Stimulated activated memory B cell treated with anti-CD40 and anti-IgM and Interleukin-4, amounts not matched to agents 10 μg/mL and 1 μg/mL and 100 μg/mL, for 72 hours (primary cell): ENCODE data around the gene GAGE12J.
"Not testable (repeated sequence)": the region's sequence is repeated elsewhere in the genome, so short reads cannot be mapped to it uniquely, and the experiment has no call there.

Source experiments
- ATAC-seq: fragments of 150-1000 bp; cut with Tn5 transposase; 2 replicates; pipeline ENCODE4 v1.10.0; 2021
- H3K27ac Mint-ChIP-seq: one replicate; pipeline ENCODE4 v1.8.0; 2022; ENCODE audit warnings: mild to moderate bottlenecking, mixed read lengths
- H3K27me3 Mint-ChIP-seq: one replicate; pipeline ENCODE4 v1.8.0; 2022; ENCODE audit warnings: mixed read lengths
- H3K36me3 Mint-ChIP-seq: one replicate; pipeline ENCODE4 v1.8.0; 2022; ENCODE audit warnings: mixed read lengths
- H3K4me1 Mint-ChIP-seq: one replicate; pipeline ENCODE4 v1.8.0; 2022; ENCODE audit warnings: mixed read lengths
- H3K4me3 Mint-ChIP-seq: one replicate; pipeline ENCODE4 v1.8.0; 2022; ENCODE audit warnings: mild to moderate bottlenecking, moderate library complexity, mixed read lengths
- H3K9me3 Mint-ChIP-seq: one replicate; pipeline ENCODE4 v1.8.0; 2022; ENCODE audit warnings: mixed read lengths

Gene GAGE12J

GRCh38 chrX:49321737-49322136 lies at the start of gene GAGE12J:
TSS of gene GAGE12J (plus strand) at chrX:49322037. CDS start at chrX:49323194, 1,157 bp downstream.
- not testable (repeated sequence) for H3K27me3 Mint-ChIP-seq, ATAC-seq, H3K4me1 Mint-ChIP-seq, H3K27ac Mint-ChIP-seq, H3K36me3 Mint-ChIP-seq, H3K9me3 Mint-ChIP-seq, H3K4me3 Mint-ChIP-seq

GRCh38 chrX:49272421-49272820 lies 49.4 kb upstream of the GAGE12J start:
- H3K36me3 Mint-ChIP-seq = peaks cover 20% of the 10 kb centered on the region

GRCh38 chrX:49273181-49273727 lies 48.6 kb upstream of the GAGE12J start:
- H3K4me1 Mint-ChIP-seq = peaks cover 47% of the 10 kb centered on the region
- peaks cover 20% of the 10 kb centered on the region for H3K36me3 Mint-ChIP-seq
- H3K27ac Mint-ChIP-seq = peak overlapping the region; percentile 34
- H3K9me3 Mint-ChIP-seq = no peaks in the 10 kb centered on the region
- ATAC-seq = no peak
- no peak overlapping the region for H3K4me3 Mint-ChIP-seq
- H3K27me3 Mint-ChIP-seq = no peaks in the 10 kb centered on the region

More at GRCh38 chrX:49272421-49272820, 49.4 kb upstream of the GAGE12J start:
- Mint-ChIP-seq H3K9me3 (no peaks in the 10 kb centered on the region), H3K27ac (peak overlapping the region; percentile 34), H3K27me3 (no peaks in the 10 kb centered on the region), H3K4me1 (peaks cover 47% of the 10 kb centered on the region), H3K4me3 (no peak overlapping the region)
- ATAC-seq = no peak

GRCh38 chrX:49276207-49276606 lies 45.6 kb upstream of the GAGE12J start:
- Mint-ChIP-seq H3K36me3 (peaks cover 14% of the 10 kb centered on the region), H3K4me1 (peaks cover 39% of the 10 kb centered on the region), H3K27ac (no peak overlapping the region)

GRCh38 chrX:49276671-49277534 lies 44.9 kb upstream of the GAGE12J start:
- Mint-ChIP-seq H3K36me3 (peaks cover 13% of the 10 kb centered on the region), H3K4me3 (no peak overlapping the region), H3K9me3 (no peaks in the 10 kb centered on the region), H3K4me1 (peaks cover 36% of the 10 kb centered on the region), H3K27ac (no peak overlapping the region), H3K27me3 (no peaks in the 10 kb centered on the region)
- ATAC-seq = no peak

More at GRCh38 chrX:49276207-49276606, 45.6 kb upstream of the GAGE12J start:
- ATAC-seq = no peak
- H3K9me3 Mint-ChIP-seq = no peaks in the 10 kb centered on the region
- no peaks in the 10 kb centered on the region for H3K27me3 Mint-ChIP-seq
- no peak overlapping the region for H3K4me3 Mint-ChIP-seq

- H3K4me3 Mint-ChIP-seq = no peak overlapping the region
- ATAC-seq = no peak
- no peaks in the 10 kb centered on the region for H3K27me3 Mint-ChIP-seq
- H3K36me3 Mint-ChIP-seq = peaks cover 18% of the 10 kb centered on the region
- H3K9me3 Mint-ChIP-seq = no peaks in the 10 kb centered on the region
- H3K4me1 Mint-ChIP-seq = peaks cover 35% of the 10 kb centered on the region
- H3K27ac Mint-ChIP-seq = no peak overlapping the region
These were observed 44.4 kb upstream of the GAGE12J start for GRCh38 chrX:49277535-49277830.

GRCh38 chrX:49278081-49278480 lies 43.8 kb upstream of the GAGE12J start:
- Mint-ChIP-seq H3K4me3 (no peak overlapping the region), H3K36me3 (peaks cover 22% of the 10 kb centered on the region), H3K27me3 (no peaks in the 10 kb centered on the region), H3K4me1 (peaks cover 29% of the 10 kb centered on the region), H3K9me3 (no peaks in the 10 kb centered on the region), H3K27ac (no peak overlapping the region)
- ATAC-seq = no peak

- Mint-ChIP-seq H3K27me3 (no peaks in the 10 kb centered on the region), H3K9me3 (no peaks in the 10 kb centered on the region), H3K4me3 (no peak overlapping the region), H3K36me3 (peaks cover 9% of the 10 kb centered on the region), H3K4me1 (peaks cover 2% of the 10 kb centered on the region), H3K27ac (no peak overlapping the region)
- no peak for ATAC-seq
These were observed 39.2 kb upstream of the GAGE12J start for GRCh38 chrX:49282647-49283011.

- Mint-ChIP-seq H3K36me3 (peaks cover 9% of the 10 kb centered on the region), H3K4me1 (no peaks in the 10 kb centered on the region), H3K4me3 (no peak overlapping the region), H3K9me3 (no peaks in the 10 kb centered on the region), H3K27me3 (no peaks in the 10 kb centered on the region), H3K27ac (no peak overlapping the region)
- no peak for ATAC-seq
These were observed 37.6 kb upstream of the GAGE12J start for GRCh38 chrX:49284212-49284611.

GRCh38 chrX:49286136-49286535 lies 35.7 kb upstream of the GAGE12J start:
- no peaks in the 10 kb centered on the region for H3K4me1 Mint-ChIP-seq
- H3K27ac Mint-ChIP-seq = no peak overlapping the region
- peaks cover 9% of the 10 kb centered on the region for H3K36me3 Mint-ChIP-seq
- H3K27me3 Mint-ChIP-seq = no peaks in the 10 kb centered on the region
- no peaks in the 10 kb centered on the region for H3K9me3 Mint-ChIP-seq
- no peak for ATAC-seq
- H3K4me3 Mint-ChIP-seq = no peak overlapping the region

- Mint-ChIP-seq H3K27me3 (no peaks in the 10 kb centered on the region), H3K27ac (no peak overlapping the region), H3K9me3 (no peaks in the 10 kb centered on the region), H3K4me3 (no peak overlapping the region), H3K36me3 (peaks cover 9% of the 10 kb centered on the region), H3K4me1 (peaks cover 1% of the 10 kb centered on the region)
- ATAC-seq = no peak
These were observed 35.3 kb upstream of the GAGE12J start for GRCh38 chrX:49286581-49286980.

- Mint-ChIP-seq H3K4me3 (no peak overlapping the region), H3K4me1 (peaks cover 10% of the 10 kb centered on the region), H3K36me3 (peaks cover 2% of the 10 kb centered on the region), H3K27ac (no peak overlapping the region), H3K9me3 (no peaks in the 10 kb centered on the region), H3K27me3 (no peaks in the 10 kb centered on the region)
- no peak for ATAC-seq
These were observed 34.2 kb upstream of the GAGE12J start for GRCh38 chrX:49287665-49288064.

- no peak overlapping the region for H3K27ac Mint-ChIP-seq
- H3K27me3 Mint-ChIP-seq = no peaks in the 10 kb centered on the region
- H3K4me3 Mint-ChIP-seq = no peak overlapping the region
- no peaks in the 10 kb centered on the region for H3K36me3 Mint-ChIP-seq
- ATAC-seq = no peak
- H3K4me1 Mint-ChIP-seq = peaks cover 10% of the 10 kb centered on the region
- no peaks in the 10 kb centered on the region for H3K9me3 Mint-ChIP-seq
These were observed 31.6 kb upstream of the GAGE12J start for GRCh38 chrX:49290215-49290614.

- Mint-ChIP-seq H3K4me3 (no peak overlapping the region), H3K27ac (no peak overlapping the region)
These were observed 30.1 kb upstream of the GAGE12J start for GRCh38 chrX:49291615-49292337.

GRCh38 chrX:49292400-49293362 lies 29.2 kb upstream of the GAGE12J start:
- Mint-ChIP-seq H3K36me3 (no peaks in the 10 kb centered on the region), H3K4me1 (peaks cover 10% of the 10 kb centered on the region), H3K27ac (no peak overlapping the region), H3K4me3 (no peak overlapping the region), H3K27me3 (no peaks in the 10 kb centered on the region), H3K9me3 (no peaks in the 10 kb centered on the region)
- no peak for ATAC-seq

More at GRCh38 chrX:49291615-49292337, 30.1 kb upstream of the GAGE12J start:
- H3K9me3 Mint-ChIP-seq = no peaks in the 10 kb centered on the region
- H3K36me3 Mint-ChIP-seq = no peaks in the 10 kb centered on the region
- no peaks in the 10 kb centered on the region for H3K27me3 Mint-ChIP-seq
- ATAC-seq = peak; percentile 57
- H3K4me1 Mint-ChIP-seq = peaks cover 10% of the 10 kb centered on the region
